GM10266 (cell line): ENCODE results near the gene FAM193A.

Experiments
- DNase-seq: peaks from one replicate; pipeline ENCODE4 v3.0.0; 2012; ENCODE audit errors: extremely low spot score
- CTCF ChIP-seq: IDR thresholded peaks from 2 replicates; pipeline ENCODE4 v1.5.1; 2012; ENCODE audit warnings: mild to moderate bottlenecking, low read depth; ENCODE audit not compliant: control insufficient read depth, insufficient read depth; ENCODE audit errors: missing control alignments

FAM193A gene

GRCh38 chr4:2637956-2638552 lies 101.6 kb downstream of the FAM193A start:
- no peak for DNase-seq
- TF ChIP-seq CTCF, result no peak

- no peak for TF ChIP-seq CTCF
- DNase-seq, result no peak
These were observed 102.3 kb downstream of the FAM193A start for GRCh38 chr4:2638730-2639129.

GRCh38 chr4:2642968-2643367 lies 106.5 kb downstream of the FAM193A start:
- DNase-seq, result no peak
- no peak for TF ChIP-seq CTCF

GRCh38 chr4:2643555-2643954 lies 107.1 kb downstream of the FAM193A start:
- no peak for TF ChIP-seq CTCF
- DNase-seq, result no peak

- no peak for DNase-seq
- TF ChIP-seq CTCF, result no peak
These were observed 110.1 kb downstream of the FAM193A start for GRCh38 chr4:2646396-2647149.

GRCh38 chr4:2647403-2648158 lies 111.1 kb downstream of the FAM193A start:
- DNase-seq, result no peak
- TF ChIP-seq CTCF, result no peak

GRCh38 chr4:2648159-2648814 lies 111.8 kb downstream of the FAM193A start:
- TF ChIP-seq CTCF, result no peak
- no peak for DNase-seq
